Activated naive CD4-positive, alpha-beta T cell treated with anti-CD3 and anti-CD28 coated beads, Interleukin-2, amount 10 ng/mL, durations not matched to agents 7 days and 5 days (primary cell): ENCODE measurements around the gene CCDC88B.

ENCODE experiments used
- CTCF ChIA-PET: fragments of 350-600 bp; sonication (Branson Sonifier 250); formaldehyde crosslinking; loops from one replicate; lab custom pipeline; 2021; ENCODE audit warnings: antibody characterized with exemption; lab: Charles Lee
- DNase-seq: peaks from one replicate; pipeline ENCODE4 v3.0.0-alpha.2; 2020
- H3K27ac Mint-ChIP-seq: one replicate; pipeline ENCODE4 v1.8.0; 2021; ENCODE audit warnings: mild to moderate bottlenecking, moderate library complexity, mixed read lengths
- H3K27me3 Mint-ChIP-seq: one replicate; pipeline ENCODE4 v1.8.0; 2021; ENCODE audit warnings: mild to moderate bottlenecking, mixed read lengths
- H3K36me3 Mint-ChIP-seq: one replicate; pipeline ENCODE4 v1.8.0; 2021; ENCODE audit warnings: mixed read lengths
- H3K4me1 Mint-ChIP-seq: one replicate; pipeline ENCODE4 v1.8.0; 2021; ENCODE audit warnings: mixed read lengths
- H3K4me3 Mint-ChIP-seq: one replicate; pipeline ENCODE4 v1.8.0; 2021; ENCODE audit warnings: mild to moderate bottlenecking, moderate library complexity, mixed read lengths
- H3K9me3 Mint-ChIP-seq: one replicate; pipeline ENCODE4 v1.8.0; 2021; ENCODE audit warnings: mixed read lengths

CCDC88B gene

GRCh38 chr11:64376071-64376470 is 36.1 kb downstream of the CCDC88B start:
- H3K4me3 Mint-ChIP-seq: no peak overlapping the region
- CTCF ChIA-PET: no interaction called here
- H3K4me1 Mint-ChIP-seq: no peaks in the 10 kb centered on the region
- no peak for DNase-seq
- no peak overlapping the region for H3K27ac Mint-ChIP-seq
- no peaks in the 10 kb centered on the region for H3K36me3 Mint-ChIP-seq
- no peaks in the 10 kb centered on the region for H3K9me3 Mint-ChIP-seq
- H3K27me3 Mint-ChIP-seq: peaks cover 16% of the 10 kb centered on the region

- H3K27me3 Mint-ChIP-seq: peaks cover 15% of the 10 kb centered on the region
- no peak for DNase-seq
- no peak overlapping the region for H3K27ac Mint-ChIP-seq
- no peaks in the 10 kb centered on the region for H3K9me3 Mint-ChIP-seq
- no peaks in the 10 kb centered on the region for H3K36me3 Mint-ChIP-seq
- H3K4me3 Mint-ChIP-seq: no peak overlapping the region
- CTCF ChIA-PET: interaction anchor here (0.6 kb wide), 1 partner anchor 77 kb away, joined by 3 read pairs; no protein-coding TSS in a partner anchor
- no peaks in the 10 kb centered on the region for H3K4me1 Mint-ChIP-seq
Measured at GRCh38 chr11:64378335-64378880, 38.4 kb downstream of the CCDC88B start.

- H3K36me3 Mint-ChIP-seq: no peaks in the 10 kb centered on the region
- H3K9me3 Mint-ChIP-seq: no peaks in the 10 kb centered on the region
Measured at GRCh38 chr11:64379160-64379559, 39.2 kb downstream of the CCDC88B start.

GRCh38 chr11:64379817-64380709 is 40.1 kb downstream of the CCDC88B start:
- peaks cover 12% of the 10 kb centered on the region for H3K27me3 Mint-ChIP-seq
- H3K4me3 Mint-ChIP-seq: no peak overlapping the region
- CTCF ChIA-PET: no interaction called here
- no peak overlapping the region for H3K27ac Mint-ChIP-seq
- H3K9me3 Mint-ChIP-seq: no peaks in the 10 kb centered on the region
- H3K4me1 Mint-ChIP-seq: no peaks in the 10 kb centered on the region
- DNase-seq: no peak
- no peaks in the 10 kb centered on the region for H3K36me3 Mint-ChIP-seq

More at GRCh38 chr11:64379160-64379559, 39.2 kb downstream of the CCDC88B start:
- H3K27me3 Mint-ChIP-seq: peaks cover 13% of the 10 kb centered on the region
- no peak overlapping the region for H3K27ac Mint-ChIP-seq
- CTCF ChIA-PET: no interaction called here
- DNase-seq: no peak
- H3K4me3 Mint-ChIP-seq: no peak overlapping the region
- H3K4me1 Mint-ChIP-seq: no peaks in the 10 kb centered on the region

GRCh38 chr11:64381350-64381749 is 41.3 kb downstream of the CCDC88B start:
- no peaks in the 10 kb centered on the region for H3K36me3 Mint-ChIP-seq
- H3K9me3 Mint-ChIP-seq: no peaks in the 10 kb centered on the region
- peaks cover 23% of the 10 kb centered on the region for H3K27me3 Mint-ChIP-seq
- DNase-seq: no peak
- H3K4me3 Mint-ChIP-seq: no peak overlapping the region
- no peak overlapping the region for H3K27ac Mint-ChIP-seq
- no peaks in the 10 kb centered on the region for H3K4me1 Mint-ChIP-seq
- CTCF ChIA-PET: no interaction called here

- no peaks in the 10 kb centered on the region for H3K36me3 Mint-ChIP-seq
- CTCF ChIA-PET: no interaction called here
- H3K4me3 Mint-ChIP-seq: no peak overlapping the region
- H3K27ac Mint-ChIP-seq: no peak overlapping the region
- H3K4me1 Mint-ChIP-seq: no peaks in the 10 kb centered on the region
- H3K9me3 Mint-ChIP-seq: no peaks in the 10 kb centered on the region
- DNase-seq: no peak
- H3K27me3 Mint-ChIP-seq: peaks cover 23% of the 10 kb centered on the region
Measured at GRCh38 chr11:64382047-64382446, 42.0 kb downstream of the CCDC88B start.

GRCh38 chr11:64382586-64382985 is 42.6 kb downstream of the CCDC88B start:
- Mint-ChIP-seq H3K36me3 (no peaks in the 10 kb centered on the region), H3K9me3 (no peaks in the 10 kb centered on the region), H3K27me3 (peaks cover 23% of the 10 kb centered on the region), H3K27ac (no peak overlapping the region), H3K4me3 (no peak overlapping the region), H3K4me1 (no peaks in the 10 kb centered on the region)
- DNase-seq: no peak
- CTCF ChIA-PET: no interaction called here

GRCh38 chr11:64383580-64383979 is 43.6 kb downstream of the CCDC88B start:
- no peaks in the 10 kb centered on the region for H3K9me3 Mint-ChIP-seq
- CTCF ChIA-PET: no interaction called here
- no peak overlapping the region for H3K27ac Mint-ChIP-seq
- no peak overlapping the region for H3K4me3 Mint-ChIP-seq
- H3K4me1 Mint-ChIP-seq: no peaks in the 10 kb centered on the region
- H3K36me3 Mint-ChIP-seq: no peaks in the 10 kb centered on the region
- H3K27me3 Mint-ChIP-seq: peaks cover 25% of the 10 kb centered on the region
- DNase-seq: no peak

GRCh38 chr11:64384028-64384737 is 44.2 kb downstream of the CCDC88B start:
- CTCF ChIA-PET: no interaction called here
- H3K27me3 Mint-ChIP-seq: peaks cover 31% of the 10 kb centered on the region
- H3K9me3 Mint-ChIP-seq: no peaks in the 10 kb centered on the region
- H3K27ac Mint-ChIP-seq: no peak overlapping the region
- H3K4me1 Mint-ChIP-seq: no peaks in the 10 kb centered on the region
- no peak for DNase-seq
- H3K4me3 Mint-ChIP-seq: no peak overlapping the region
- no peaks in the 10 kb centered on the region for H3K36me3 Mint-ChIP-seq

GRCh38 chr11:64384981-64385944 is 45.3 kb downstream of the CCDC88B start:
- H3K9me3 Mint-ChIP-seq: peaks cover 4% of the 10 kb centered on the region
- H3K36me3 Mint-ChIP-seq: no peaks in the 10 kb centered on the region
- H3K27me3 Mint-ChIP-seq: peaks cover 36% of the 10 kb centered on the region
- H3K27ac Mint-ChIP-seq: no peak overlapping the region
- DNase-seq: no peak
- peaks cover 2% of the 10 kb centered on the region for H3K4me1 Mint-ChIP-seq
- CTCF ChIA-PET: interaction anchor here (0.7 kb wide), 1 partner anchor 11 kb away, joined by 3 read pairs; no protein-coding TSS in a partner anchor
- H3K4me3 Mint-ChIP-seq: no peak overlapping the region

GRCh38 chr11:64385945-64386704 is 46.1 kb downstream of the CCDC88B start:
- CTCF ChIA-PET: interaction anchor here (0.7 kb wide), 1 partner anchor 12 kb away, joined by 3 read pairs; no protein-coding TSS in a partner anchor
- Mint-ChIP-seq H3K36me3 (no peaks in the 10 kb centered on the region), H3K4me3 (no peak overlapping the region), H3K27me3 (peaks cover 36% of the 10 kb centered on the region), H3K9me3 (peaks cover 6% of the 10 kb centered on the region), H3K27ac (no peak overlapping the region), H3K4me1 (peaks cover 9% of the 10 kb centered on the region)
- no peak for DNase-seq

- Mint-ChIP-seq H3K4me1 (peaks cover 16% of the 10 kb centered on the region), H3K27me3 (peaks cover 42% of the 10 kb centered on the region), H3K9me3 (peaks cover 6% of the 10 kb centered on the region), H3K4me3 (no peak overlapping the region), H3K36me3 (no peaks in the 10 kb centered on the region), H3K27ac (no peak overlapping the region)
- DNase-seq: no peak
- CTCF ChIA-PET: no interaction called here
Measured at GRCh38 chr11:64387916-64388315, 47.9 kb downstream of the CCDC88B start.

GRCh38 chr11:64388894-64389293 is 48.9 kb downstream of the CCDC88B start:
- Mint-ChIP-seq H3K9me3 (peaks cover 6% of the 10 kb centered on the region), H3K4me1 (peaks cover 16% of the 10 kb centered on the region), H3K4me3 (no peak overlapping the region), H3K27ac (no peak overlapping the region), H3K36me3 (no peaks in the 10 kb centered on the region), H3K27me3 (peaks cover 42% of the 10 kb centered on the region)
- no peak for DNase-seq
- CTCF ChIA-PET: no interaction called here
